HFF-Myc (cell line): ENCODE measurements around the gene GOLGA3.

Experiments
- DNase-seq: peaks from one replicate; pipeline ENCODE4 v3.0.0-alpha.2; 2011; ENCODE audit warnings: low read depth; ENCODE audit errors: extremely low read depth
- H3K4me3 ChIP-seq: replicated peaks from 2 replicates; pipeline ENCODE4 v1.5.1; 2011; ENCODE audit warnings: low read depth, mild to moderate bottlenecking, control low read depth, low read length
- CTCF ChIP-seq: IDR thresholded peaks from 2 replicates; pipeline ENCODE4 v1.5.1; 2012; ENCODE audit warnings: mild to moderate bottlenecking, low read depth, low read length, control low read depth; ENCODE audit errors: missing control alignments

The GOLGA3 gene

GRCh38 chr12:132842449-132843045 lies 13.9 kb upstream of the GOLGA3 start:
- no peak overlapping the region for H3K4me3 ChIP-seq
- TF ChIP-seq CTCF = no peak
- DNase-seq = no peak

- TF ChIP-seq CTCF = no peak
- DNase-seq = no peak
- H3K4me3 ChIP-seq = no peak overlapping the region
These were observed 12.5 kb upstream of the GOLGA3 start for GRCh38 chr12:132841151-132841550.

- no peak for DNase-seq
- no peak for TF ChIP-seq CTCF
- no peak overlapping the region for H3K4me3 ChIP-seq
These were observed 11.9 kb upstream of the GOLGA3 start for GRCh38 chr12:132840536-132840935.

- no peak overlapping the region for H3K4me3 ChIP-seq
- DNase-seq = no peak
- TF ChIP-seq CTCF = no peak
These were observed 11.0 kb upstream of the GOLGA3 start for GRCh38 chr12:132839558-132840235.

GRCh38 chr12:132838410-132839080 lies 9.9 kb upstream of the GOLGA3 start:
- DNase-seq = no peak
- TF ChIP-seq CTCF = no peak
- H3K4me3 ChIP-seq = no peak overlapping the region

- no peak overlapping the region for H3K4me3 ChIP-seq
- TF ChIP-seq CTCF = no peak
- no peak for DNase-seq
These were observed 9.2 kb upstream of the GOLGA3 start for GRCh38 chr12:132837693-132838409.
